Sigmoid colon (tissue), 7 donors: Measurements from ENCODE around the gene YPEL1. TPM values are rescaled to one million over a fixed set of nuclear protein-coding genes. Genes with fewer than 3 reads are reported as not detected.

Source experiments
- DNase-seq: peaks from one replicate; pipeline ENCODE4 v3.0.0-alpha.2; 2019
- H3K27ac ChIP-seq, 4 donors: fragments of 200-600 bp; sonication (generic); one replicate each; pipeline ENCODE4 v1.5.1; 2016 to 2019; ENCODE audit warnings: mild to moderate bottlenecking in 1 of 4
- H3K27me3 ChIP-seq, 3 donors: fragments of 200-600 bp; sonication (generic); one replicate each; pipeline ENCODE4 v1.5.1; 2019; ENCODE audit warnings: mild to moderate bottlenecking in 1 of 3
- H3K36me3 ChIP-seq, 4 donors: fragments of 200-600 bp; sonication (generic); one replicate each; pipeline ENCODE4 v1.5.1; 2016 to 2019
- H3K4me1 ChIP-seq, 4 donors: fragments of 200-600 bp; sonication (generic); one replicate each; pipeline ENCODE4 v1.5.1; 2017 to 2019
- H3K4me3 ChIP-seq, 4 donors: fragments of 200-600 bp; sonication (generic); one replicate each; pipeline ENCODE4 v1.5.1; 2017 to 2019; ENCODE audit warnings: mild to moderate bottlenecking in 2 of 4, moderate library complexity in 1 of 4
- H3K9me3 ChIP-seq, 4 donors: fragments of 200-600 bp in 3 of 4; sonication (generic) in 3 of 4; one replicate each; pipeline versions ENCODE4 v1.5.1 to v1.6.1; 2013 to 2019
- EP300 ChIP-seq, 4 donors: sonication (generic); formaldehyde crosslinking; IDR thresholded peaks; one replicate each; pipeline ENCODE4 v1.6.1; 2017; ENCODE audit warnings: antibody characterized with exemption in 4 of 4
- POLR2A ChIP-seq, 2 donors: fragments of 450-650 bp; IDR thresholded peaks; one replicate each; pipeline ENCODE4 v1.6.1; 2016; ENCODE audit warnings: antibody characterized with exemption in 2 of 2, mild to moderate bottlenecking in 2 of 2, moderate library complexity in 2 of 2
- POLR2AphosphoS5 ChIP-seq, 4 donors: sonication (generic); formaldehyde crosslinking; IDR thresholded peaks; one replicate each; pipeline ENCODE4 v1.6.1; 2017; ENCODE audit warnings: antibody characterized with exemption in 4 of 4
- WGBS, 2 donors: extraction: QIAGEN DNeasy Blood & Tissue Kit; methylation state at CpG; one replicate each; pipeline ENCODE4 v1.1.7; 2013; 5-methylcytosine and 5-hydroxymethylcytosine counted together
- intact Hi-C: fragments of 100-400 bp; cut with DNase I; formaldehyde crosslinking; loops from one replicate; pipeline ENCODE4 v1.15.1; 2023
- polyA plus RNA-seq, 3 donors: library from polyadenylated mRNA; stranded (reverse); fragments of 200-250 nt; gene quantifications; one replicate each; pipeline ENCODE4 v1.2.3, GENCODE V29; 2013
- total RNA-seq, 4 donors: library from RNA; depleted of rRNA; stranded (reverse); fragments of >200 nt; gene quantifications; one replicate each; pipeline ENCODE4 v1.1.0, GENCODE V29; 2016
- TF ChIP-seq, protein P1 (sequence below), 4 experiments: fragments of 450-650 bp in 3 of 4; fragments of 200-600 bp in 1 of 4; IDR thresholded peaks; one replicate each; pipeline ENCODE4 v1.5.1; 2016 to 2019; ENCODE audit warnings: antibody characterized with exemption in 4 of 4, mild to moderate bottlenecking in 3 of 4, moderate library complexity in 2 of 4
- donor health status: healthy with polysubstance abuse.
- donor health status: Bipolar disorder and iron deficiency.
- donor health status: healthy.

The YPEL1 gene
- total and polyA plus RNA-seq, 7 donors = 0.69 to 9.6 (median 5.9) TPM

DNA sequence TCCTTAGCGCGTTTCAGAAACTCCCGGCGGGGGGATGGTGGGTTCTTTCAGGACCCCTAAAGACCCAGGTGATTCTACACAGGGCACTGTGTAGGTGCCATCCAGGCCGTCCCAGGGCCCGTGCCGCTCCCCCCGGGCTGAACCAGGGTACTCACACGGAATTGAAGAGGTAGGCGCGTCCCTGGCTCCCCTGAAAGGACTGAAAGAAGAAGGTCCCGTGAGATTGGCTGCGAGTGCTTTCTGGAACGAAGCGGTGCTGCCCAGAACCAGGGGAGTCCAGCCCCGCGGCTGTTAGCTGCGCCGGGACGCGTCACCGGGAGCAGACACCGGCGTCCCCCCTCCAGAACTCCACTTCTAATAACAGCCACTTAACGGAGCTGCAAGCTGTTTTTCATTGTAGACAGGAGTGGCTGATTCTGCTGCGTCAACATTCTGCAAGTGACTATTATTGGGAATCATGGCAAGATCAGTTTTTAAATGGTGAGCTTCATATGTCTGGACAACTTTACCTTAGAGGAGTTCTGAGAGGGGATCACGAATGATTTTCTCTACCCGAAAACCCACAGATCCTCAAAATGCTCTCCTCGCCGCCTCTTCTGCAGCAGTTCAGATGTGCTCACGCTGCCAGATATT lies 31.8 kb downstream of the YPEL1 start:
- Histone ChIP-seq H3K4me1 (peaks cover 0 to 18% (median 11%) of the 10 kb centered on the region in 4 donors), H3K9me3 (no peaks in the 10 kb centered on the region), H3K27me3 (no peaks in the 10 kb centered on the region), H3K36me3 (peaks cover 0 to 30% (median 0%) of the 10 kb centered on the region in 4 donors), H3K27ac (no peak overlapping the region), H3K4me3 (no peak overlapping the region)
- 95 to 96% methylated on average over 31 of the region's 31 CpGs for WGBS, 2 donors
- no peak for TF ChIP-seq POLR2A (IDR thresholded peaks at IDR 0.05)
- TF ChIP-seq EP300 (IDR thresholded peaks at IDR 0.05) = no peak
- no peak for TF ChIP-seq POLR2AphosphoS5 (IDR thresholded peaks at IDR 0.05)
- DNase-seq = no peak
- intact Hi-C loops = no loop called here

DNA sequence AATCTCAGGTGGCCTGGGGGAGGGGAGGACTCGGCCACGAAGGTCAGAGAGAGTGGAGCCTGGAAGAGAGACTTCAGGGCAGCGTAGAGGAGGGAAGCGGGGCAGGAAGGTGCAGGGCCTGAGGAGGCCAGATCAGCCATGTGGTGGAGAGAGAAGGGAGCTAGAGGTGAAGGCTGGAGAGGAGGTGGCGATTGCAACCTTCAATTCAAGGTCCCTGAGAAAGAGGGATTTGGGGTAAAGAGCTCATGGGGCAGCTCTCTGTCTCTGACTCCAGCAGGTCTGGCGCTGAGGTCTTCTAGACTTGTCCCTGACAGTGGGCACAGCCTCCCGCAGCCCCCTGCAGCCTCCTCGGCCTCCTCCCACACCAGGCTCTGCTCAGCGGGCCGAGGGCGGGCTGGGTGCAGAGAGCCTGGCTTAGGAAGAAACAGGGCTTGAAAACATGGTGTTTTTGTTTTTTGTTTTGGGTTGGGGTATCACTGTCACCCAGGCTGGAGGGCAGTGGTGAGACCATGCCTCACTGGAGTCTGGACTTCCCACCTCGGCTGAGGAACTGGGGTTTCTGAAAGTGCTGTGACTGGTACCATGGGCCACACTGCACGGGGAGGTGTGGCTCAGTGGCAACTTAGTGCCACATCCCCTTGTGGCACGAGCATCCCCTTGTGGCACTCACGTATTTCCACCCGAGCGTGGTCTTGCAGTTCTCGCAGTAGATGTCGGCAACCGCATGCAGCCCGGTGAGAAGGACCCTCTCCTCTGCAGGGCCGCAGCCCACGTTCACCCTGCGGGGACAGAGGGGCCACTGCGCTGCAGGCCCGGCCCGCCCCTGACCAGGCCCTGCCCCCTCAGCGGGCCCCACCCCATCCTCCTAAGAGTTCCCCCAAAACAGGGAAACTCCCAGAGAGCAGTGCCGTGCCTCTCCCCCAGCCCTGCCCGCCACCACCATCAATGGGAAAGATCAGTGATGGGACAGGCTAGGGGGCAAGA lies 32.6 kb downstream of the YPEL1 start:
- TF ChIP-seq POLR2A (IDR thresholded peaks at IDR 0.05) (no peak), EP300 (IDR thresholded peaks at IDR 0.05) (no peak), POLR2AphosphoS5 (IDR thresholded peaks at IDR 0.05) (no peak)
- TF ChIP-seq, protein P1, sequence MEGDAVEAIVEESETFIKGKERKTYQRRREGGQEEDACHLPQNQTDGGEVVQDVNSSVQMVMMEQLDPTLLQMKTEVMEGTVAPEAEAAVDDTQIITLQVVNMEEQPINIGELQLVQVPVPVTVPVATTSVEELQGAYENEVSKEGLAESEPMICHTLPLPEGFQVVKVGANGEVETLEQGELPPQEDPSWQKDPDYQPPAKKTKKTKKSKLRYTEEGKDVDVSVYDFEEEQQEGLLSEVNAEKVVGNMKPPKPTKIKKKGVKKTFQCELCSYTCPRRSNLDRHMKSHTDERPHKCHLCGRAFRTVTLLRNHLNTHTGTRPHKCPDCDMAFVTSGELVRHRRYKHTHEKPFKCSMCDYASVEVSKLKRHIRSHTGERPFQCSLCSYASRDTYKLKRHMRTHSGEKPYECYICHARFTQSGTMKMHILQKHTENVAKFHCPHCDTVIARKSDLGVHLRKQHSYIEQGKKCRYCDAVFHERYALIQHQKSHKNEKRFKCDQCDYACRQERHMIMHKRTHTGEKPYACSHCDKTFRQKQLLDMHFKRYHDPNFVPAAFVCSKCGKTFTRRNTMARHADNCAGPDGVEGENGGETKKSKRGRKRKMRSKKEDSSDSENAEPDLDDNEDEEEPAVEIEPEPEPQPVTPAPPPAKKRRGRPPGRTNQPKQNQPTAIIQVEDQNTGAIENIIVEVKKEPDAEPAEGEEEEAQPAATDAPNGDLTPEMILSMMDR (IDR thresholded peaks at IDR 0.05) = no peak
- Histone ChIP-seq H3K4me1 (peaks cover 0 to 23% (median 18%) of the 10 kb centered on the region in 4 donors), H3K4me3 (no peak overlapping the region), H3K36me3 (peaks cover 0 to 30% (median 0%) of the 10 kb centered on the region in 4 donors), H3K27ac (no peak overlapping the region), H3K9me3 (no peaks in the 10 kb centered on the region), H3K27me3 (no peaks in the 10 kb centered on the region)
- 94% methylated on average over 30 of the region's 30 CpGs for WGBS, 2 donors
- no peak for DNase-seq
- intact Hi-C loops = no loop called here

DNA sequence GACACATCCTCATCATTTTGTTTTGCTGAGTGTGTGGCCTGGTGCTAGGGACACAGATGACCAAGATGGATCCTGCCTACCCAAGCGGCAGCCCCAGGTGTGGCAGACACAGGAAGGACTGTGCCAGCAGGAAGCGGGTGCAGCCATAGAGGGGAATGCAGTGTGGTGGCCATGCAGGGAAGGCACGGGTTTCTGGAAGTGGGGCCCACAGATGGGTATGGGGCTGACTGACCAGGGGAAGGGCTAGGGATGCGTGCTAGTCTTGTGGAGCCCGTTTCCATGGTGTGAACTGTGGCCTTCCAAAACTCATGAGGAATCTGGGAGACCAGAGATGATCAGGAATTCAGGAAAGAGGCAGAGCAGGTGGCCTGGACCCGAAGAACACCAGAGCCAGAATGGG lies 33.5 kb downstream of the YPEL1 start:
- Histone ChIP-seq H3K4me3 (no peak overlapping the region), H3K27ac (no peak overlapping the region), H3K36me3 (peaks cover 0 to 34% (median 0%) of the 10 kb centered on the region in 4 donors), H3K9me3 (no peaks in the 10 kb centered on the region), H3K4me1 (peaks cover 0 to 25% (median 22%) of the 10 kb centered on the region in 4 donors), H3K27me3 (no peaks in the 10 kb centered on the region)
- WGBS, 2 donors = 89 to 90% methylated on average over 6 of the region's 6 CpGs
- DNase-seq = no peak
- intact Hi-C loops = no loop called here
- TF ChIP-seq EP300 (IDR thresholded peaks at IDR 0.05) (no peak), POLR2AphosphoS5 (IDR thresholded peaks at IDR 0.05) (no peak), POLR2A (IDR thresholded peaks at IDR 0.05) (no peak)
- TF ChIP-seq, protein P1 (IDR thresholded peaks at IDR 0.05) = no peak

DNA sequence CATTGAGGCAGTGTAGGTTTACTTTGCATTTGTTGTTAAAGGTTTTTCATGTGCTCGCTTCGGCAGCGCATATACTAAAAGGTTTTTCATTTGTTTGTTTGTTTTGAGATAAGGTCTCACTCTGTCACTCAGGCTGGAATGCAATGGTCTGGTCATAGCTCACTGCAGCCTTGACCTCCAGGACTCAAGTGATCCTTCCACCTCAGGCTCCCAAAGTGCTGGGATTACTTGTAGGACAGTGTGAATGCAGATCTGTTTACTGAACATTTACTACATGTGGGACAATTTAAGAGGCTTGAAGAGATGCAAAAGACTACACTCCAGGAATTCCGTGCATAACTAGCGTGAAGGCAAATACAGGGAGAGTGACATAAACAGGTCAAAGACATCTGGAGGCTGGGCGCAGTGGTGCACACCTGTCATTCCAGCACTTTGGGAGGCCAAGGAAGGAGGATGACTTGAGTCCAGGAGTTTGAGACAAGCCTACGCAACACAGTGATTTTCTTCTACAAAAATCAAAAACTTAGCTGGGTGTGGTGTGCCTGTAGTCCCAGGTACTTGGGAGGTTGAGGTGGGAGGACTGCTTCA lies 34.1 kb downstream of the YPEL1 start:
- intact Hi-C loops = no loop called here
- Histone ChIP-seq H3K4me3 (no peak overlapping the region), H3K9me3 (no peaks in the 10 kb centered on the region), H3K36me3 (peaks cover 0 to 41% (median 5%) of the 10 kb centered on the region in 4 donors), H3K4me1 (peaks cover 0 to 30% (median 24%) of the 10 kb centered on the region in 4 donors), H3K27me3 (no peaks in the 10 kb centered on the region), H3K27ac (no peak overlapping the region)
- DNase-seq = no peak
- WGBS, 2 donors = 89 to 94% methylated on average over 7 of the region's 7 CpGs
- TF ChIP-seq, protein P1 (IDR thresholded peaks at IDR 0.05) = no peak
- no peak for TF ChIP-seq POLR2A (IDR thresholded peaks at IDR 0.05)
- TF ChIP-seq EP300 (IDR thresholded peaks at IDR 0.05) = no peak
- no peak for TF ChIP-seq POLR2AphosphoS5 (IDR thresholded peaks at IDR 0.05)
